ENCODE results near the gene PPP1R16B.
"Not testable (repeated sequence)": the region's sequence is repeated elsewhere in the genome, so short reads cannot be mapped to it uniquely, and the experiment has no call there.

PPP1R16B gene

GRCh38 chr20:38930242-38930569, 124.7 kb downstream of the PPP1R16B start:
- DNase-seq (ENCODE audit: low read depth in 2 of 3, low spot score in 2 of 3) = no peak

GRCh38 chr20:38931984-38932383, 126.5 kb downstream of the PPP1R16B start:
- DNase-seq (ENCODE audit: low read depth in 2 of 3, low spot score in 2 of 3) = no peak

GRCh38 chr20:38932457-38933120, 127.1 kb downstream of the PPP1R16B start:
- DNase-seq (ENCODE audit: low read depth in 2 of 3, low spot score in 2 of 3) = no peak

GRCh38 chr20:38934530-38934929, 129.0 kb downstream of the PPP1R16B start:
- DNase-seq (ENCODE audit: low read depth in 2 of 3, low spot score in 2 of 3) = no peak

- no peak for DNase-seq (ENCODE audit: low read depth in 2 of 3, low spot score in 2 of 3)
Observed at GRCh38 chr20:38935285-38935684, 129.8 kb downstream of the PPP1R16B start.

- DNase-seq (ENCODE audit: low read depth in 2 of 3, low spot score in 2 of 3) = no peak
Observed at GRCh38 chr20:38935967-38936407, 130.5 kb downstream of the PPP1R16B start.

- DNase-seq (ENCODE audit: low read depth in 2 of 3, low spot score in 2 of 3) = no peak
Observed at GRCh38 chr20:38937000-38937399, 131.5 kb downstream of the PPP1R16B start.

- no peak for DNase-seq (ENCODE audit: low read depth in 2 of 3, low spot score in 2 of 3)
Observed at GRCh38 chr20:38937978-38938473, 132.5 kb downstream of the PPP1R16B start.

GRCh38 chr20:38939686-38940085, 134.2 kb downstream of the PPP1R16B start:
- DNase-seq (ENCODE audit: low read depth in 2 of 3, low spot score in 2 of 3) = no peak

GRCh38 chr20:38940644-38941043, 135.1 kb downstream of the PPP1R16B start:
- no peak for DNase-seq (ENCODE audit: low read depth in 2 of 3, low spot score in 2 of 3)

GRCh38 chr20:38941726-38942389, 136.4 kb downstream of the PPP1R16B start:
- no peak for DNase-seq (ENCODE audit: low read depth in 2 of 3, low spot score in 2 of 3)

GRCh38 chr20:38945012-38945411, 139.5 kb downstream of the PPP1R16B start:
- no peak for DNase-seq (ENCODE audit: low read depth in 2 of 3, low spot score in 2 of 3)

- no peak for DNase-seq (ENCODE audit: low read depth in 2 of 3, low spot score in 2 of 3)
Observed at GRCh38 chr20:38946836-38947235, 141.3 kb downstream of the PPP1R16B start.

GRCh38 chr20:38947931-38948362, 142.4 kb downstream of the PPP1R16B start:
- no peak for DNase-seq (ENCODE audit: low read depth in 2 of 3, low spot score in 2 of 3)

GRCh38 chr20:38950254-38950653, 144.8 kb downstream of the PPP1R16B start:
- DNase-seq (ENCODE audit: low read depth in 2 of 3, low spot score in 2 of 3) = no peak

- DNase-seq (ENCODE audit: low read depth in 2 of 3, low spot score in 2 of 3) = no peak
Observed at GRCh38 chr20:38951611-38952010, 146.1 kb downstream of the PPP1R16B start.

- no peak for DNase-seq (ENCODE audit: low read depth in 2 of 3, low spot score in 2 of 3)
Observed at GRCh38 chr20:38952153-38952552, 146.7 kb downstream of the PPP1R16B start.

GRCh38 chr20:38953630-38954340, 148.3 kb downstream of the PPP1R16B start:
- DNase-seq (ENCODE audit: low read depth in 2 of 3, low spot score in 2 of 3) = no peak

- DNase-seq (ENCODE audit: low read depth in 2 of 3, low spot score in 2 of 3) = no peak
Observed at GRCh38 chr20:38957235-38957876, 151.9 kb downstream of the PPP1R16B start.

- no peak for DNase-seq (ENCODE audit: low read depth in 2 of 3, low spot score in 2 of 3)
Observed at GRCh38 chr20:38957915-38958485, 152.5 kb downstream of the PPP1R16B start.

GRCh38 chr20:38960187-38960687, 154.7 kb downstream of the PPP1R16B start:
- not testable (repeated sequence) for DNase-seq (ENCODE audit: low read depth in 2 of 3, low spot score in 2 of 3)
